Vagina (tissue), 2 donors: ENCODE results near the gene SLFN5.

Source experiments
- POLR2A ChIP-seq, 2 donors: fragments of 450-650 bp; IDR thresholded peaks; one replicate each; pipeline ENCODE4 v1.6.1; 2017; ENCODE audit warnings: antibody characterized with exemption in 2 of 2, mild to moderate bottlenecking in 2 of 2, moderate library complexity in 2 of 2
- POLR2AphosphoS5 ChIP-seq, 2 donors: sonication (generic); formaldehyde crosslinking; IDR thresholded peaks; one replicate each; pipeline ENCODE4 v1.9.0; 2017; ENCODE audit warnings: antibody characterized with exemption in 2 of 2, mild to moderate bottlenecking in 2 of 2, low read depth in 1 of 2; ENCODE audit not compliant: insufficient read depth in 1 of 2

- TF ChIP-seq POLR2AphosphoS5 (IDR thresholded peaks at IDR 0.05; ENCODE audit: insufficient read depth in 1 of 2, low read depth in 1 of 2) (no peak), POLR2A (IDR thresholded peaks at IDR 0.05) (no peak)
These were observed 71.7 kb downstream of the SLFN5 start for GRCh38 chr17:35314415-35315216.
